NOMO-1 (cell line): Measurements from ENCODE around the gene NAV1.
"Not testable (repeated sequence)": the region's sequence is repeated elsewhere in the genome, so short reads cannot be mapped to it uniquely, and the experiment has no call there.

Experiments
- DNase-seq, 2 experiments: peaks; one replicate each; lab custom pipeline; 2025; ENCODE audit not compliant: unreplicated experiment in 2 of 2; lab: John Stamatoyannopoulos, UW

Gene NAV1

GRCh38 chr1:201544710-201545109, 5.8 kb downstream of the NAV1 start:
- DNase-seq = no peak

DNA sequence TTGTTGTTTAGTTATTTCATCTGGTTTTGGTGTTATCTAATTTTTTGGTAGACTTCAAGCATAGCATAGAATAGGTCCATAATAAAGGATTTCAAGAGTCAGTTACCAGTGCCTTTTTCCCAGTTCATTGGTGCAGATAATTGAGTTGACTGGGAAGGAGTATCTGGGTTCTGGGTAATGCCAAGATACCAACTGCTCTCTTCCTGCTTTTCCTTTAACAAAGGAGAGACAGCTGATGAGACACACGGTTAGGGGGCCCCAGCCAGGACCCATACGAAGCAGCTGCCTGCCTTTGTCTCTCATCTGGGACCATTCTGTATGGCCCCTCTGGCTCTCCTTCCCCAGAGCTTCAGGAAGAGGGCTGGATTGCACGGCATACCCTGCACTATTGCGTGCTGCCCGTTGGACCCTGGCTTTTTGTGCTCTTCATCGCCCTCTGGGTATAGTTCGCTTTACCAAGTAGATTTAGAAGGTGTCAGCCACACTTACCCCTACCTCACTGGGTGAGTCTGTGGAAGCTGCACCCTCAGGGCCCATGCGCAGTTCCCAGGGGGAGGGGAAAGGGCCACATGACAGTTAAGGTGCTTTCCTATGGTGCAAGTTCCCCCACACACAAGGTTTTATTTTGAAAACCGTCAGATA, 7.0 kb downstream of the NAV1 start:
- DNase-seq = no peak

DNA sequence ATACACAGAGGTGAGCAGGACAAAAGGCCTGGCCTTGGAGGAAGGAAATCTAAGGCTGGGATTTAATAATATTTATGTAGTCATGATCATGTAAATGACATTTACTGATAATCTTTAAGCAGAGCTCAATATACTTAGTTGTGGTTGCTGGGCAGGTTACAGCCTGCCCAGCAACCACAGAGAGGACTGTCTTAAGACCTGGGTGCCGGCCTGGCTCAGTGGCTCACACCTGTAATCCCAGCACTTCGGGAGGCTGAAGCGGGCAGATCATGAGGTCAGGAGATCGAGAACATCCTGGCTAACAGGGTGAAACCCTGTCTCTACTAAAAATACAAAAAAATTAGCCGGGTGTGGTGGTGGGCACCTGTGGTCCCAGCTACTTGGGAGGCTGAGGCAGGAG, 10.6 kb downstream of the NAV1 start:
- not testable (repeated sequence) for DNase-seq

DNA sequence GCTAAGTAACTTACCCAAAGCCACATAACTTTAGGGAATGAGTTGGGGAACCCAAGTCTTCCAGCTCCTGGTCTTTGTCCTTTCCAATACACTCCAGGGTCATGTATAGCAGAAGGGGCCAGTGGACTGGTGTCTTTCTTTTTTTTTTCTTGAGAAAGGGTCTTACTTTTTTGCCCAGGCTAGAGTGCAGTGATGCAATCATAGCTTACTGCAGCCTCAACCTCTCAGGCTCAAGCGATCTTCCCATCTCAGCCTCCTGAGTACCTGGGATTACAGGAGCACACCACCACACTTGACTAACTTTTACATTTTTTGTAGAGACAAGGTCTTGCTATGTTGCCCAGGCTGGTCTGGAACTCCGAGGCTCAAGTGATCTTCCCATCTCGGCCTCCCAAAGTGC, 12.2 kb downstream of the NAV1 start:
- no peak for DNase-seq

DNA sequence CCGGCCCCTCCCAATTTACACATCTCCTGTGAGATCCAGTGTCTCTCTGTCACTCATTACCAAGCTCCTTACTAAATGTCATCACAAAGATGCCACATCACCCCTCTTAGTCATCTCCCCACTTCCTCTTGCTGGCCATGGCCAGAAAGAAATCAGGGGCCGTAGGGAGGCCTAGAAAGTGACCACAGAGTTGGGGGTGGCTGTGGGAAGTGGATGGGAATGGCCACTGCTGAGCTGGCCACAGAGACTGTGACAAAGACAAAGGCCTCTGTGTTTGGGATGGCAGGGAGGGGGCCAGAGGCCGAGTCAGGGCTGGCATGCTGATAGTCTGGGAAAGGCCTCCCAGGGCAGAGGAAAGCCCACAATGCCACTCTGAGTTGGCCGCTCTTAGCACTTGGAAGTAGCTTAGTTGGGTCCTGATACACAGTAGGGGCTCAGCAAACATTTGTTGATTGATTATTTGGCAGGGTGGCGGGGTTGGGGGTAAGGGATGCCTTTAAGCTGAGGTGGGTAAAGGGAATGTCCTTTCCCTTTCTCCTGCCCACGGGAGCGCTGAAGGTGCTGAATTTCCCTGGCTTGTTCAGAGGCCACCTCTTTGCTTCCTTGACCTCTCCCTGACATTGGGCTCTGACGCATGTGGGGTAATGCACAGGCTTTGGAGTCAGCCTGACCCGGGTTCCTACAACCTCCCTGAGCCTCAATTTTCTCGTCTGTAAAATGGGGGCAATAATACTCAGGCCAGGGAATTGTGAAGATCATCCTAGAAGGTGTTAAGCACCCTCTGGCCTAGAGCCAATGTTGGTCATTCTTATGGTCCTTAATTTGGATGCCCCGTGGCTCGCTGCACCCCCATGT, 13.2 kb downstream of the NAV1 start:
- peak; percentile 41 to 73 for DNase-seq

DNA sequence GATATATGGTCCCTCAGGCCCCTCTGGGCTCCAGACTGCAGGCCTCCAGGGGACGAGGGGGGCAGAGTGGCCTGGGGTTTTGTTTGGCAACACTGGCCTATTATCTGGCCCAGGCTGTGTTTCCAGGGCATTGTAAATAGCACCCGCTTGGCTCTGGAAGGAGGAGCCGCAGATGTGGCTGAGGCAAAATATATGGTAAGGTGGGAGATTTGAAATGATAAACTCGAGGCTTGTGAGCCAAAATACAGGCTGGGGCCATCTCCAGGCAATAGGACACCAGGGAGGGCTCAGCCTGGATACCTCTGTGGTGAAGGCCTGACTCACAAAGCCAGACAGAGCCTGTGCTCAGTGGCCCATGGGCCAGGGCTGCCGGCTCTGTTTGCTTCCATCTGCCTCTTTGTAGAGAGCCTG, 14.0 kb downstream of the NAV1 start:
- DNase-seq = no peak

DNA sequence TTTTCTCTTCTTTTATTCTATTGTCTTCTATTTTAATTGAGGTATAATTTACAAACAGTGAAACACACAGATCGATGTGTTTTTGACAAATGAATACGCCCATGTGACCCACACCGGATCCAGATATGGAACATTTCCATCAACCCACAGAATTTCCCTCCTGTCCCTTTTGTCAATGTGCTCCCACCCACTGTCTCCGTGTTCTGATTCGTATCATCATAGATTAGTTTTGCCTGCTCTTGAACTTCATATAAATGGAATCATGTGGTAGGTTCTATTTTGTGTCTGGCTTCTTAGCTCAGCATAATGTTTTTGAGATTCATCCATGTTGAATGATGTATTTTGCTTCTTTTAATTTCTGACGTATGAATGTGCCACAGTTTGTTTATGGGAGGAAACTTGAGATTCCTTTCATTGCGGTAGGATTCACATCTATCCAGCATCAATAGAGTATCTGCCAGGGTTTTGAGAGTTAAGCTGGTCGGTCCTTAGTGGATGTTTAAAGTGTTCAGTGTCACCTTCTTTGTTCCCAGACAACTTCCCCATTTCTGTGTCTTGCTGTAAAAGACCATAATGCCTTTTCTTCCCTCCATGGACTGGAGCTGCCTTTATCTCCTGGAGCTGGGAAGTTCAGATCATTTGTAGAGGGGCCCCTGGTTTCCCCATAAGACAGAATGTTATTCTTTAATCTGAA, 14.7 kb downstream of the NAV1 start:
- peak in 1 of 2 experiments; percentile 23 for DNase-seq

GRCh38 chr1:201554190-201554600, 15.3 kb downstream of the NAV1 start:
- no peak for DNase-seq

DNA sequence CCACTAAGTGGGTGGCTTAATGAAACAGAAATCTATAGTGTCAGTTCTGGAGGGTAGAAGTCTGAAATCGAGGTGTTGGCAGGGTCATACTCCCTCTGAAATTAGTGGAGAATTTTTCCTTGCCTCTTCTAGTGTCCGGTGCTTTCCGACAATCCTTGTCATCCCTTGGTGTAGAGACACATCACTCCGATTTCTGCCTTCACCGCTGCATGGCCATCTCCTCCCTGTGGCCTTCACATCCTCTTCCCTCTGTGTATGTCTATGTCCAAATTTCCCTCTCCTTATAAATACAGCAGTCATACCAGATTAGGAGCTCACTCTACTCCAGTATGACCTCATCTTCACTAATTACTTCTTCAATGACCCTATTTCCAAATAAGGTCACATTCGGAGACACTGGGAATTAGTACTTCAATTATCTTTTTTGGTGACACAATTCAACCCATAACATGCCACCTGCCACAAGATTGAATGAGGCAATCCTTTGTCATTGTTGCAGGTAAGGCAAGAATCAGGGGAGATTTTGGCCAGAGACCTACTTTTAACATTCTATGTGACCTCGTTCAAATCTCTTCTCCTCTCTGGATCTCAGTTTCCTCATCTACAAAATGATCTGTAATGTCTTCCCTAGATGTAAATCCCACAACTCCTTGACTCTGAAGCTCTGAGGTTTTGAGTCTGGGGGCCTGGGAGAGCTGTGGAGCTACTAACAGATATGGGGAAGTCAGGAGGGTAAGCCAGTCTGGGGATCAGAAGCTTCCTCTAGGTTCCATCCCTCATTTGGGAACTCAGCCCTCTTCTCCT, 16.1 kb downstream of the NAV1 start:
- no peak for DNase-seq

DNA sequence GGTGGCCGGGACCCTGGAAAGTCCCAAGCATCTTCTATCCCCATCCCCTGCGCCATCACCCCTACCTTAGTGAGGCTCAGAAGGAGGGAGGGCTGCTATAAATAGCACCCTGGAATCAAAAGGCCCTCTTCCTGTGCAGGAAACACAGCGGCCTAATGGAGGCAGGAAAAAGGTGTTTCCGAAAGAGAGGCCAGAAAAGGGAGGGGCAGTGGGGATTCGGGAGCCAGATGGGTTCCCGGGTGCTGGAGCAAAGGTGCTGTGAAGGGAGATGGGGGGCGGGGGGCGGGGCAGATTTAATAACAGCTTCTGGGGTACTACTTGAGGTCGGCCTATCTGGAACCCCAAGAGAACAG, 16.6 kb downstream of the NAV1 start:
- no peak for DNase-seq

DNA sequence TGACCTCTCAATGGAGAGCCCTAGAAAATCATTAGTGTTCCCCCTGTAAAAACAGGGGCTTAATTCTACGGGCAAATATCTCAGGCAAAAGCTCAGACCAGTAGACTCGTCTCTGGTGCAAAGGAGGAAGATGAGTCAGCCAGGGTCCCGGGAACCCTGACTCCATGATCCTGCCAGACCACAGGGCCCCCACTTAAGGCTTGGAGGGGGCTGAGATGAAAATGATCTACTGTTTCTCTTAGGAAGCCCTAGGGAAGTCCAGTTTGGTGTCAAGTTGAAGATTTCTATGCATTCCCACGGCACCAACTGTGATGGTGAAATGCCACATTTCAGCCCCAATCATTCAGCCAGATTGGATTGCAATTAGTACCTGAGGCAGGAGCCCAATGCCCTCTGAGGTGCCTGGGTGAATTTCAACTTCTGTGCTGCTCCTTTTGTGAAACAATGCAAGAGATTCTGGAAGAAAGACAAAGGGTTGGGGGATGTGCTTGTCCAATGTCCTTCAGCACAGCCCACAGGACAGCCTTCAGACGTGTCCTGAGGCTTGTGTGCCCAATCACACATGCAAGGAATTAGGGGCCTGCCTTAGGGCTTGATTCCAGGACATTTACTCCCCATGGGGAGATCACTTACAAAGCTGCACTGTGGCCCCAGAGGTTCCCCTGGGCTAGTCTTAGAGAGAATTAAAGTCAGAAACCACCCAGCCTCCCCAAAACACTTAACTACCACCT, 18.1 kb downstream of the NAV1 start:
- DNase-seq = no peak

DNA sequence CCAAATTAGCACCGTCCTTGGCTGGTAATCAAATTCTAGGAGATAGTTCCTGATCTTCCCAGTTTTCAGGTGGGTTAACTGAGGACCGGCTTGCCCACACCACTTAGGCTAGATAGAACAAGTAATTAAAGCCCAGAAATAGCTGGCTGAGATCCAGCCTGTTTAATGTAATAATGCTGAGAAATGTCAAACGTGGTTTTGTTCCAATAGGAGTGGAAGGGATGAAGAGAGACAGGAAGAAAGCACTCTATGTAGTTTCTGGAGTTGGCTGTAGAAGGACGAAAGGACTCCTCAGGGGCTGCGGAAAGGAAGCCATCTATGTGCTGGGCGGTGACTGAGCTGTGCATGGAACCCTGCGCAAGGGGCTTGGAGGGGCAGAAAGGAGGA, 18.6 kb downstream of the NAV1 start:
- DNase-seq = no peak

GRCh38 chr1:201559679-201560162, 20.8 kb downstream of the NAV1 start:
- peak; percentile 63 to 66 for DNase-seq

GRCh38 chr1:201560328-201561194, 21.6 kb downstream of the NAV1 start:
- no peak for DNase-seq

GRCh38 chr1:201561195-201561564, 22.3 kb downstream of the NAV1 start:
- no peak for DNase-seq

DNA sequence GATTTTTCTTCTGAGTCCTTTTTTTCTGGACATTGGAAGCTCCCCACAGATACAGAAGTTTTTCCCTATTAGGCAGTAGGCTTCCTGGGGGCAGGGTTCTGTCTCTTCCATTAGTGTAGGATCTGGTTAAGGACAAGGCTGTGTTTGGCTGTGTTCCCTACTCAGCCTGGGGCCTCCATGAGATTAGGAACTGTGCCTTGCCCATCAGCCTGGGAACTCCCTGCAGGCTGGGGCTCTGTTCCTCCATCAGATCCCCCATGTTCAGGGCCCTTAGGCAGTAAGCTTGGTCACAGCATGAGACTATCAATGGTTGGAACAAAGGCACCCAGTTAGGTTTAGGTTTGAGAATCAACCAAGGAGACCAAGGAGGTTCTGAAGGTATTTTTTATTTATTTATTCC, 22.7 kb downstream of the NAV1 start:
- no peak for DNase-seq

DNA sequence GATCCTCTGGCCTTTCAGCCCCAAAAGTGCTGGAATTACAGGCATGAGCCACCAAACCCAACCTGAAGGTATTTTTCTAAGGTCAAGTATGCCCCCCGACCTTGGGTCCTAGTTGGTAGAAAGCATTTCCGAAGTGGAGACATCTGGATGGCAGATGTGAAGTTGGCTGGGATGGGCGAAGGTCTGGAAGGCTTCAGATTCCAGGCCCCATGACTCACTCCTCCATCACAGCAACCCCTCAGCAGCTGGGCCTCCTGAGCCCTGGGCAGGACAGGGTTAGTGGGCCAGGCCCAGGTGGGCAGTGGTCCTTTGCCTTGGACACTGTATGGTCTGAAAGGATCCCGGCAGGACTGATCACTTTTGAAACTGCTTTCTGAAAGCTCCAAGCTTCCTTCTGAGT, 23.3 kb downstream of the NAV1 start:
- DNase-seq = no peak

DNA sequence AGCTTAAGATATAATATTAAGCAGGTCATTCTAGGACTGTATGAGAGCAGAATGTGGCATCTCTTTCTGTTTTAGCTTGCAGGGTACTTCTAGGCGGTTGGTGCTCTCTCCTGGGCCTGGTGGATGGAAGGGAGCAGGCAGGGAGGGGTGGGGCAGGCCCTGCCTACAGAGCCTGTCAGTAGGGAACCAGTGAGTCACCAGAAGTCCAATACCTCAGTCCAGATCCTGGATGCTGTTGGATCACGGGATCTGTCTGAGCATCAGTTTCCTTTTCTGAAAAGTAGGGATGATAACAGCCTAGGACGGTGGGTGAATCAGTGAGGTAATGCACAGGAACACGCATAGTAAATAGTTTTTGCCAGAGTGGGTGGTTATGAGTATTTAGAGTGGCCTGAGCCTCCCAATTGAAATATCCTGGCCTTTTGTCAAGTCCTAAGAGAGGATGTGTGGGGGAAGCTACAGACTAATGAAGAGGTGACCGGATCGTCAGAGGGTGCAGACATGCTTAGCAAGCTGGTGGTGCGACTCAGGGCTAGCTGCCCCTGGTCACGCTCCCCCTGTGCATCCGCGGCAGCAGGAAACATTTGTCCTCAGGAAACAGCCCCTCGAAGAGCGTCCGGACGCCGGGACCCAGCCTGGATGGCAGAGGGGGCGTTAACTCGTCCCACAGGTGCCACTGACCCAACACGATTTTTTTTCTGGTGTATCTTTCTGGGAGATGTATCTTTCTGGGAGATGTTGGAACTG, 23.9 kb downstream of the NAV1 start:
- DNase-seq = no peak

DNA sequence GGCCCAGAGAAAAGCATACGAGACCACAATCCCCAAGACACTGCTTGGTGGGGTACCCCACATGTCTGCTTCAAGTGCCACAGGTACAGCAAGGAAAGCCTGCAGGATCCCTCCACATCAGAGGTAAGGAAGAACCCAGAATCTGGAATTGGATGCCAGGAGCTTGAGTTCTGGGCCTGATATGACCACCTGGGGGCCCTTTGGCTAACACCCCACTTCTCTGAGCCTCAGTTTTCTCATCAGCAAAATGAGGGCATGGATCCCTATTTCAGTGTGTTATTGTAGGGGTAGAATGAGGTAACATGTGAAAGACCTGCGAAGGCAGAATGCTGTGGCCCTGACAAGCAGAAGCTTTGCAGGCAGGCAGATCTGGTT, 24.5 kb downstream of the NAV1 start:
- DNase-seq = no peak
